ENCODE results near the gene CHMP4A.

DNA sequence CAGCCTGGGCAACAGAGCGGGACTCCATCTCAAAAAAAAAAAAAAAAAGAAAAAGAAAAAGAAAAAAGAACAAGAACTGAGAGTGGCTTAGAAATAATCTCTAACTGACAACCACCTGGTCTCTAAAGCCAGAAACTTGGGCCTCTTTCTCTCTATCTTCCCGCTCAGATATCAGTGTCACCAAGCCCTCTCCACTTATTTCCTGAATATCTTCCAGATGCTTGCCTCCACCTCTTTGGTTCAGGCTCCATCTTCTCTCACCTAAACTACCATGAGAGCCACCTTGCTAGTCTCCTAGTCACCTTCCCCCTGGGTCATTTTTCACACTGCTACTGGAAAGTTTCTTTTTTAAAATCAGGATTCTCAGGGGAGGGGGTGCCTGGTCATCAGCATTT, 16.2 kb downstream of the CHMP4A start:
- TF ChIP-seq CTCF (IDR thresholded peaks at IDR 0.05) = no peak
- TF ChIP-seq POLR2A (IDR thresholded peaks at IDR 0.05) = no peak

All from testis (tissue), 2 donors.